Measurements from ENCODE around the gene METTL23. TPM values are rescaled to one million over a fixed set of nuclear protein-coding genes. Genes with fewer than 3 reads are reported as not detected.

The METTL23 gene
- polyA plus RNA-seq, 1 experiment = 54.4 TPM

- Histone ChIP-seq H3K9me3 (ENCODE audit: control insufficient read depth, insufficient read depth, low read length) (no peaks in the 10 kb centered on the region), H3K27ac (ENCODE audit: low read depth, low read length) (peak overlapping the region; percentile 98), H3K4me3 (ENCODE audit: low read depth, low read length) (no peak overlapping the region), H3K27me3 (ENCODE audit: control insufficient read depth, insufficient read depth, low read length) (no peaks in the 10 kb centered on the region)
- peak; percentile 73 for DNase-seq (ENCODE audit: low read depth, low spot score)
- no peak for TF ChIP-seq CTCF (IDR thresholded peaks at IDR 0.05; ENCODE audit: low read depth, low read length)
- ChIA-PET POLR2A (interaction anchor here (1.0 to 2.4 kb wide), 9 partner anchors 9 to 206 kb away, joined by 3 to 19 read pairs (median 8); partner anchors contain the start of genes JMJD6, METTL23, MFSD11 and PRCD), CTCF (interaction anchor here (0.7 to 2.1 kb wide), 5 partner anchors 11 to 194 kb away, joined by 3 to 10 read pairs (median 4); no protein-coding TSS in a partner anchor)
Measured at GRCh38 chr17:76716839-76717215, 9.8 kb upstream of the METTL23 start.

- Histone ChIP-seq H3K9me3 (ENCODE audit: control insufficient read depth, insufficient read depth, low read length) (no peaks in the 10 kb centered on the region), H3K27me3 (ENCODE audit: control insufficient read depth, insufficient read depth, low read length) (no peaks in the 10 kb centered on the region), H3K27ac (ENCODE audit: low read depth, low read length) (peak overlapping the region; percentile 11), H3K4me3 (ENCODE audit: low read depth, low read length) (no peak overlapping the region)
- no peak for DNase-seq (ENCODE audit: low read depth, low spot score)
- TF ChIP-seq CTCF (IDR thresholded peaks at IDR 0.05; ENCODE audit: low read depth, low read length) = no peak
- POLR2A ChIA-PET = no interaction called here
- CTCF ChIA-PET = no interaction called here
Measured at GRCh38 chr17:76718516-76718915, 8.1 kb upstream of the METTL23 start.

- CTCF ChIA-PET = no interaction called here
- no peaks in the 10 kb centered on the region for H3K27me3 ChIP-seq (ENCODE audit: control insufficient read depth, insufficient read depth, low read length)
- H3K9me3 ChIP-seq (ENCODE audit: control insufficient read depth, insufficient read depth, low read length) = no peaks in the 10 kb centered on the region
- POLR2A ChIA-PET = interaction anchor here (0.6 kb wide), 1 partner anchor 191 kb away, joined by 3 read pairs; no protein-coding TSS in a partner anchor
- TF ChIP-seq CTCF (IDR thresholded peaks at IDR 0.05; ENCODE audit: low read depth, low read length) = no peak
- H3K4me3 ChIP-seq (ENCODE audit: low read depth, low read length) = no peak overlapping the region
- no peak overlapping the region for H3K27ac ChIP-seq (ENCODE audit: low read depth, low read length)
- DNase-seq (ENCODE audit: low read depth, low spot score) = no peak
Measured at GRCh38 chr17:76720211-76720610, 6.4 kb upstream of the METTL23 start.

GRCh38 chr17:76720941-76721340, 5.7 kb upstream of the METTL23 start:
- no peak overlapping the region for H3K4me3 ChIP-seq (ENCODE audit: low read depth, low read length)
- H3K27me3 ChIP-seq (ENCODE audit: control insufficient read depth, insufficient read depth, low read length) = no peaks in the 10 kb centered on the region
- no peak for TF ChIP-seq CTCF (IDR thresholded peaks at IDR 0.05; ENCODE audit: low read depth, low read length)
- no peak overlapping the region for H3K27ac ChIP-seq (ENCODE audit: low read depth, low read length)
- ChIA-PET CTCF (no interaction called here), POLR2A (no interaction called here)
- no peaks in the 10 kb centered on the region; the same call in 1 of the 2 replicates for H3K9me3 ChIP-seq (ENCODE audit: control insufficient read depth, insufficient read depth, low read length)
- no peak for DNase-seq (ENCODE audit: low read depth, low spot score)

- Histone ChIP-seq H3K9me3 (ENCODE audit: control insufficient read depth, insufficient read depth, low read length) (no peaks in the 10 kb centered on the region; the same call in 1 of the 2 replicates), H3K27ac (ENCODE audit: low read depth, low read length) (no peak overlapping the region), H3K27me3 (ENCODE audit: control insufficient read depth, insufficient read depth, low read length) (no peaks in the 10 kb centered on the region), H3K4me3 (ENCODE audit: low read depth, low read length) (no peak overlapping the region)
- ChIA-PET CTCF (no interaction called here), POLR2A (no interaction called here)
- no peak for TF ChIP-seq CTCF (IDR thresholded peaks at IDR 0.05; ENCODE audit: low read depth, low read length)
- DNase-seq (ENCODE audit: low read depth, low spot score) = no peak
Measured at GRCh38 chr17:76721463-76721862, 5.2 kb upstream of the METTL23 start.

Measured in AG04450 (cell line).